Thyroid gland (tissue), 4 donors: ENCODE measurements around the gene SNAPC3. TPM values are rescaled to one million over a fixed set of nuclear protein-coding genes. Genes with fewer than 3 reads are reported as not detected.
A peak's percentile ranks its signal among the peaks of the same experiment; 100 is the strongest.

Experiments used
- DNase-seq, 2 donors: peaks; one replicate each; pipeline ENCODE4 v3.0.0-alpha.2; 2019
- H3K27ac ChIP-seq, 3 donors: fragments of 200-600 bp; sonication (generic); 1 replicate in 2 of 3; 2 replicates in 1 of 3; pipeline ENCODE4 v1.5.1; 2016 to 2019; ENCODE audit warnings: mild to moderate bottlenecking in 1 of 3, moderate library complexity in 1 of 3
- H3K27me3 ChIP-seq: fragments of 200-600 bp; sonication (generic); one replicate; pipeline ENCODE4 v1.5.1; 2019
- H3K36me3 ChIP-seq, 2 donors: fragments of 200-600 bp; sonication (generic); one replicate each; pipeline ENCODE4 v1.5.1; 2016 to 2019
- H3K4me1 ChIP-seq, 2 donors: fragments of 200-600 bp; sonication (generic); one replicate each; pipeline ENCODE4 v1.5.1; 2017 to 2019
- H3K4me3 ChIP-seq, 3 donors: fragments of 200-600 bp; sonication (generic); replicated peaks in 1 of 3; 1 replicate in 2 of 3; 2 replicates in 1 of 3; pipeline ENCODE4 v1.5.1; 2016; ENCODE audit warnings: mild to moderate bottlenecking in 1 of 3
- H3K9me3 ChIP-seq: fragments of 200-600 bp; sonication (generic); one replicate; pipeline ENCODE4 v1.5.1; 2017
- POLR2A ChIP-seq, 2 donors: fragments of 450-650 bp; IDR thresholded peaks; one replicate each; pipeline ENCODE4 v1.6.1; 2017; ENCODE audit warnings: antibody characterized with exemption in 2 of 2, mild to moderate bottlenecking in 2 of 2, moderate library complexity in 1 of 2
- WGBS, 2 donors: methylation state at CpG; one replicate each; pipeline ENCODE4 v1.1.5; 2017; 5-methylcytosine and 5-hydroxymethylcytosine counted together
- intact Hi-C: fragments of 100-400 bp; cut with DNase I; formaldehyde crosslinking; loops from one replicate; pipeline ENCODE4 v1.15.1; 2023
- total RNA-seq, 4 donors: library from RNA; depleted of rRNA; stranded (reverse); fragments of >200 nt; gene quantifications; one replicate each; pipeline ENCODE4 v1.2.3, GENCODE V29; 2016
- TF ChIP-seq, protein P1 (sequence below), 6 experiments: fragments of 200-600 bp in 3 of 6; fragments of 450-650 bp in 3 of 6; sonication (generic) in 3 of 6; IDR thresholded peaks; one replicate each; pipeline ENCODE4 v1.5.1; 2016 to 2019; ENCODE audit warnings: antibody characterized with exemption in 6 of 6, mild to moderate bottlenecking in 2 of 6, inconsistent platforms in 1 of 6, moderate library complexity in 1 of 6

The SNAPC3 gene
- total RNA-seq, 4 donors from 2014 or later: 32.4 to 51.3 (median 34.2) TPM

DNA sequence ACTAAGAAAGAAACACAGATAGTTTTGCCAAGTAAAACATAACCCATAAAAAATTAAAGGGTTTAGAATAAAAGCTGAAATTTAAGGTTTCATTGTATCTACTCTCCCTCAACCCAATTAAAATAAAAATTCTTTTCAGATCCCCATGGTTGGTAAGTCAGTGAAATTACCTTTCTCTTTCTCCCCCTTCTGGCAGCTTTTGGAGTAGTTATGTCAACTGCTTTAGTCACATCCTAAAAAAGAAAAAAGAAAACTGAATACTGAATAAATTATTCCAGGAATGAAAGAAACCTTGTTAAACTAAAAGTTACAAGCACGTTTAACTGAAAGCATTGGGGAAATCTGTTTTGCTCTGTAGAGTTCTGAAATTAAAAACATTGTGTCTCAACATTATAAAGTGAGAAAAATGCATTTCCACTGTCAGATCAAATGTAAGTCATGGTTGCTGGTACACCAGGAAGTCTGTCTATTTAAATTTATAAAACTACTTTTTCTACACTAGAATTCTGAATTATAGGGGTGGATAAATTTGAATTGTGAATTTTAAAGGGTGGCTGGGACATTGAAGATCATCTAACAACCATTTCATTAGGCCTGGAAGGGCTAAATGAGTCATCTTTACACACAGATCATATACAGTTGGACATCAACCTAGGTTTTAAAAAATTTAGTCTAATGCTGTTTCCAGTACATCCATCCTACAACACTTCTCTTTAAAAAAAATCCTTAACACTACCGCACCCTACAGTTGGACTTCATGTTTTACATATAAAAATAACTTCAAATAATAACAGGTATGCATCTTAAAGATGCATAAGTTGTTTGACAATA lies 63.4 kb downstream of the SNAPC3 start:
- DNase-seq: no peak
- TF ChIP-seq, protein P1, sequence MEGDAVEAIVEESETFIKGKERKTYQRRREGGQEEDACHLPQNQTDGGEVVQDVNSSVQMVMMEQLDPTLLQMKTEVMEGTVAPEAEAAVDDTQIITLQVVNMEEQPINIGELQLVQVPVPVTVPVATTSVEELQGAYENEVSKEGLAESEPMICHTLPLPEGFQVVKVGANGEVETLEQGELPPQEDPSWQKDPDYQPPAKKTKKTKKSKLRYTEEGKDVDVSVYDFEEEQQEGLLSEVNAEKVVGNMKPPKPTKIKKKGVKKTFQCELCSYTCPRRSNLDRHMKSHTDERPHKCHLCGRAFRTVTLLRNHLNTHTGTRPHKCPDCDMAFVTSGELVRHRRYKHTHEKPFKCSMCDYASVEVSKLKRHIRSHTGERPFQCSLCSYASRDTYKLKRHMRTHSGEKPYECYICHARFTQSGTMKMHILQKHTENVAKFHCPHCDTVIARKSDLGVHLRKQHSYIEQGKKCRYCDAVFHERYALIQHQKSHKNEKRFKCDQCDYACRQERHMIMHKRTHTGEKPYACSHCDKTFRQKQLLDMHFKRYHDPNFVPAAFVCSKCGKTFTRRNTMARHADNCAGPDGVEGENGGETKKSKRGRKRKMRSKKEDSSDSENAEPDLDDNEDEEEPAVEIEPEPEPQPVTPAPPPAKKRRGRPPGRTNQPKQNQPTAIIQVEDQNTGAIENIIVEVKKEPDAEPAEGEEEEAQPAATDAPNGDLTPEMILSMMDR (IDR thresholded peaks at IDR 0.05): peak in 5 of 6 experiments; percentile 10 to 52 (median 40)
- no peak for TF ChIP-seq POLR2A (IDR thresholded peaks at IDR 0.05)
- Histone ChIP-seq H3K27me3 (no peaks in the 10 kb centered on the region), H3K27ac (no peak overlapping the region), H3K36me3 (no peaks in the 10 kb centered on the region), H3K9me3 (no peaks in the 10 kb centered on the region), H3K4me3 (no peak overlapping the region), H3K4me1 (peaks cover 0 to 4% of the 10 kb centered on the region in 2 donors)
- intact Hi-C loops: no loop called here
- WGBS, 2 donors: 77 to 79% methylated on average over 2 of the region's 2 CpGs

DNA sequence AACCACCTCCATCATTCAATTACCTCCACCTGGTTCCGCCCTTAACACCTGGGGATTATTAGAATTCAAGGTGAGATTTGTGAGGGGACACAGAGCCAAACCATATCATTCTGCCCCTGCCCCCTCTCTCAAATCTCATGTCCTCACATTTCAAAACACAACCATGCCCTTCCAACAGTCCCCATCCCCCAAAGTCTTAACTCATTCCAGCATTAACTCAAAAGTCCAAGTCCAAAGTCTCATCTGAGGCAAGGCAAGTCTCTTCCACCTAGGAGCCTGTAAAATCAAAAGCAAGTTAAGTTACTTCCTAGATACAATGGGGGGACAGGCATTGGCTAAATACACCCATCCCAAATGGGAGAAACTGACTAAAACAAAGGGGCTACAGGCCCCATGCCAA lies 69.3 kb downstream of the SNAPC3 start:
- Histone ChIP-seq H3K4me3 (no peak overlapping the region), H3K36me3 (no peaks in the 10 kb centered on the region), H3K9me3 (no peaks in the 10 kb centered on the region), H3K27me3 (no peaks in the 10 kb centered on the region), H3K4me1 (no peaks in the 10 kb centered on the region), H3K27ac (no peak overlapping the region)
- intact Hi-C loops: no loop called here
- 95 to 100% methylated on average over 1 of the region's 1 CpG for WGBS, 2 donors
- TF ChIP-seq POLR2A (IDR thresholded peaks at IDR 0.05): no peak
- TF ChIP-seq, protein P1 (IDR thresholded peaks at IDR 0.05): no peak
- no peak for DNase-seq

DNA sequence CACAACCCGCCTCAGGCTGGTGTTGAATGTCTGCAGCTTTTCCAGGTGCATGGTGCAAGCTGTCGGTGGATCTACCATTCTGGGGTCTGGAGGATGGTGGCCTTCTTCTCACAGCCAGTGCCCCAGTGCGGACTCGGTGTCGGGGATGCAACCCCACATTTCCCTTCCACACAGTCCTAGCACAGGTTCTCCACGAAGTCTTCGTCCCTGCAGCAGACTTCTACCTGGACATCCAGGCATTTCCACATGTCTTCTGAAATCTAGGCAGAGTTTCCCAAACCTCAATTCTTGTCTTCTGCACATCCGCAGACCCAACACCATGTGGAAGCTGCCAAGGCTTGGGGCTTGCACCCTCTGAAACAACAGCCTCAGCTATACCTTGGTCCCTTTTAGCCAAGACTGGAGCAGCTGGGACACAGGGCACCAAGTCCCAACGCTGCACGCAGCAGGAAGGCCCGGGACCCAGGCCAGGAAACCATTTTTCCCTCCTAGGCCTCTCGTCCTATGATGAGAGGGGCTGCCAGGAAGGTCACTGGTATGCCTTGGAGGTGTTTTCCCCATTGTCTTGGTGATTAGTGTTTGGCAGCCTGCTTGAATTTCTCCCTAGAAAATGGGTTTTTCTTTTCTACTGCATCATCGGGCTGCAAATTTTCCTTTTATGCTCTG lies 69.9 kb downstream of the SNAPC3 start:
- no peaks in the 10 kb centered on the region for H3K9me3 ChIP-seq
- intact Hi-C loops: no loop called here
- H3K36me3 ChIP-seq: no peaks in the 10 kb centered on the region
- no peak for DNase-seq
- H3K4me3 ChIP-seq: no peak overlapping the region
- H3K4me1 ChIP-seq: no peaks in the 10 kb centered on the region
- TF ChIP-seq, protein P1 (IDR thresholded peaks at IDR 0.05): no peak
- no peak for TF ChIP-seq POLR2A (IDR thresholded peaks at IDR 0.05)
- no peaks in the 10 kb centered on the region for H3K27me3 ChIP-seq
- WGBS, 2 donors: 92 to 96% methylated on average over 10 to 13 of the region's 13 CpGs
- H3K27ac ChIP-seq: no peak overlapping the region

DNA sequence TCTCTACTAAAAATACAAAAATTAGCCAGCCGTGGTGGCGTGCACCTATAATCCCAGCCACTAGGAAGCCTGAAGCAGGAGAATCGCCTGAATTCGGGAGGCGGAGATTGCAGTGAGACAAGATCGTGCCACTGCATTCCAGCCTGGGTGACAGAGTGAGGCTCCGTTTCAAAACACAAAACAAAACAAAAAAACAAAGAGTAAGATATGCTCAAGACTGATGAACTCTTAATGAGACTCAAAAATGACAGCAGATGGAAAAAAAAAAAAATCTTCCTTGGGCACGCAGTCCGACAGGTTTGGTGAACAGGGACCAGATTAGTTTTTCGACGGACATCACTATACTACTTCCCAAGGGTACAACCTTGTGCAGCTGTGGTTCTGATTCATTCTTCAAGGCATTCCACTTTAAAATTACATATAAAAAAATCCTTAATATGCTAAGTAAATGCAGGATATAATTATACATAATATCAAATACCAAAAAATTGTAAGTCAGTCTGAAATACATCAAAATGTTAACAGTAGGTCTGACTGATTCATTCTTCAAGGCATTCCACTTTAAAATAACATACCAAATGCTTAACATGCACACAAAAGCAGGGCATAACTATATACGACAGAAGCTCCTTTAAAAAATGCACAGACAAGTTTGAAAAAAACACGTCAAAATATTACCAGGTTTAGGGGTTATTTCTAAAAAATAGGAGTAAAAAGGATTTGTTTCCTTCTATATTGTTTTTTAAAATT lies 75.7 kb downstream of the SNAPC3 start:
- Histone ChIP-seq H3K27ac (no peak overlapping the region), H3K4me3 (no peak overlapping the region), H3K9me3 (no peaks in the 10 kb centered on the region), H3K36me3 (no peaks in the 10 kb centered on the region), H3K27me3 (no peaks in the 10 kb centered on the region), H3K4me1 (no peaks in the 10 kb centered on the region)
- intact Hi-C loops: no loop called here
- no peak for DNase-seq
- TF ChIP-seq POLR2A (IDR thresholded peaks at IDR 0.05): no peak
- TF ChIP-seq, protein P1 (IDR thresholded peaks at IDR 0.05): no peak
- WGBS, 2 donors: 94 to 98% methylated on average over 13 of the region's 13 CpGs
